RWPE1 (cell line): ENCODE data around the gene NDUFAF7.
A peak's percentile ranks its signal among the peaks of the same experiment; 100 is the strongest.

Source experiments
- CTCF ChIA-PET: fragments of 350-600 bp; sonication (Branson Sonifier 250); formaldehyde crosslinking; extraction: SDS; loops from one replicate; lab custom pipeline; 2021; lab: Yijun Ruan, JAX
- POLR2A ChIA-PET: fragments of 400-600 bp; formaldehyde crosslinking; extraction: SDS; loops from one replicate; lab custom pipeline; 2020; ENCODE audit warnings: antibody characterized with exemption; ENCODE audit not compliant: low non-redundant PET; lab: Yijun Ruan, JAX
- DNase-seq: peaks from one replicate; pipeline ENCODE4 v3.0.0; 2012; ENCODE audit warnings: low spot score
- H3K27ac ChIP-seq: fragments of 450-650 bp; 2 replicates; pipeline ENCODE4 v1.5.1; 2017
- CTCF ChIP-seq: fragments of 450-650 bp; conservative IDR thresholded peaks from 2 replicates; pipeline ENCODE4 v1.5.1; 2017; ENCODE audit warnings: low read depth, mild to moderate bottlenecking

Gene NDUFAF7

GRCh38 chr2:37230581-37230980 lies 877 bp upstream of the NDUFAF7 start:
- H3K27ac ChIP-seq: no peak overlapping the region
- CTCF ChIA-PET: no interaction called here
- DNase-seq: peak; percentile 18

GRCh38 chr2:37232131-37232933 lies 874 bp downstream of the NDUFAF7 start:
- peak; percentile 46 for DNase-seq
- peak overlapping the region; percentile 88 for H3K27ac ChIP-seq
- TF ChIP-seq CTCF: no peak
- POLR2A ChIA-PET: interaction anchor here (0.6 to 1.0 kb wide), 2 partner anchors 21 to 92 kb away, joined by 3 read pairs; partner anchors contain the start of gene PRKD3
- CTCF ChIA-PET: interaction anchor here (0.6 kb wide), 1 partner anchor 69 kb away, joined by 3 read pairs; no protein-coding TSS in a partner anchor

More at GRCh38 chr2:37230581-37230980, 877 bp upstream of the NDUFAF7 start:
- TF ChIP-seq CTCF: no peak
- POLR2A ChIA-PET: no interaction called here

- POLR2A ChIA-PET: no interaction called here
- CTCF ChIA-PET: interaction anchor here (0.6 kb wide), 1 partner anchor 1737 kb away, joined by 7 read pairs; no protein-coding TSS in a partner anchor
- no peak for DNase-seq
- H3K27ac ChIP-seq: no peak overlapping the region
- no peak for TF ChIP-seq CTCF
These were observed 12.0 kb downstream of the NDUFAF7 start for GRCh38 chr2:37243435-37243834.

GRCh38 chr2:37244017-37244416 lies 12.6 kb downstream of the NDUFAF7 start:
- DNase-seq: no peak
- no peak overlapping the region for H3K27ac ChIP-seq
- ChIA-PET POLR2A (no interaction called here), CTCF (interaction anchor here (0.6 kb wide), 1 partner anchor 1738 kb away, joined by 7 read pairs; no protein-coding TSS in a partner anchor)
- TF ChIP-seq CTCF: no peak

GRCh38 chr2:37244755-37245154 lies 13.3 kb downstream of the NDUFAF7 start:
- DNase-seq: no peak
- CTCF ChIA-PET: no interaction called here
- no peak for TF ChIP-seq CTCF
- POLR2A ChIA-PET: no interaction called here
- H3K27ac ChIP-seq: no peak overlapping the region

- no peak for DNase-seq
- H3K27ac ChIP-seq: no peak overlapping the region
- POLR2A ChIA-PET: no interaction called here
- TF ChIP-seq CTCF: no peak
- CTCF ChIA-PET: no interaction called here
These were observed 14.7 kb downstream of the NDUFAF7 start for GRCh38 chr2:37246205-37246604.
